Colonic mucosa (tissue), 4 donors: ENCODE results near the gene SLC7A6. TPM values are rescaled to one million over a fixed set of nuclear protein-coding genes. Genes with fewer than 3 reads are reported as not detected.

Source experiments
- DNase-seq: peaks from one replicate; pipeline ENCODE4 v3.0.0-alpha.2; 2020
- H3K27ac ChIP-seq: fragments of 200-600 bp; one replicate; pipeline ENCODE4 v1.8.0; 2021
- H3K27me3 ChIP-seq: fragments of 200-600 bp; one replicate; pipeline ENCODE4 v1.8.0; 2021
- H3K36me3 ChIP-seq: fragments of 200-600 bp; one replicate; pipeline ENCODE4 v1.8.0; 2021
- H3K4me1 ChIP-seq: fragments of 200-600 bp; one replicate; pipeline ENCODE4 v1.8.0; 2021; ENCODE audit warnings: mild to moderate bottlenecking
- H3K4me3 ChIP-seq: fragments of 200-600 bp; one replicate; pipeline ENCODE4 v1.8.0; 2021
- H3K9ac ChIP-seq, 2 donors: one replicate each; pipeline ENCODE4 v1.7.0; 2013; ENCODE audit warnings: control low read depth in 2 of 2, low read depth in 2 of 2, low read length in 2 of 2
- H3K9me3 ChIP-seq: fragments of 200-600 bp; one replicate; pipeline ENCODE4 v1.8.0; 2021
- CTCF ChIP-seq: fragments of 200-600 bp; IDR thresholded peaks from one replicate; pipeline ENCODE4 v1.8.0; 2022; ENCODE audit warnings: antibody characterized with exemption, mild to moderate bottlenecking
- intact Hi-C: fragments of 100-400 bp; cut with DNase I; formaldehyde crosslinking; loops from one replicate; pipeline ENCODE4 v1.14.1; 2022
- total RNA-seq, 2 donors: library from RNA; stranded (reverse); fragmentation: NEBNext Ultra II Directional in 1 of 2; extraction: Animal tissue kit (Norgen Biotek cat#: 25700) in 1 of 2; gene quantifications; one replicate each; pipeline ENCODE4 v1.2.1, GENCODE V29; 2021
- donor health status: healthy.
- donor health status: DM: no; HTN: no; CAD: no.
- donor health status: DM: no; HTN: no; CAD: no.

SLC7A6 gene
- total RNA-seq, 2 donors from 2014 or later = 22.0 to 42.2 TPM

- intact Hi-C loops = loop anchor here (10.0 kb wide), 1 partner anchor 240 kb away; the partner anchor contains the start of gene DPEP2
- no peaks in the 10 kb centered on the region for H3K27me3 ChIP-seq
- no peak for TF ChIP-seq CTCF
- DNase-seq = peak; percentile 56
- peaks cover 4% of the 10 kb centered on the region for H3K36me3 ChIP-seq
- no peaks in the 10 kb centered on the region for H3K9me3 ChIP-seq
- peak overlapping the region; percentile 75 for H3K4me3 ChIP-seq
- H3K27ac ChIP-seq = peak overlapping the region; percentile 88
- H3K4me1 ChIP-seq = peaks cover 7% of the 10 kb centered on the region
- H3K9ac ChIP-seq = peak overlapping the region; percentile 76 to 97
These were observed 29.0 kb upstream of the SLC7A6 start for GRCh38 chr16:68235108-68235886.

GRCh38 chr16:68235887-68236136, 28.5 kb upstream of the SLC7A6 start, which contains the start of gene ESRP2:
TSS of gene ESRP2 (minus strand) at chr16:68236127. CDS start at chr16:68236045, 82 bp downstream.
- Histone ChIP-seq H3K4me3 (peak within 1 kb of the TSS; percentile 75), H3K27ac (peak within 1 kb of the TSS; percentile 88), H3K9me3 (no peaks in the 10 kb centered on the region), H3K9ac (peak within 1 kb of the TSS; percentile 84 to 97), H3K4me1 (peaks cover 7% of the 10 kb centered on the region), H3K36me3 (no peaks in the 10 kb centered on the region), H3K27me3 (no peaks in the 10 kb centered on the region)
- intact Hi-C loops = loop anchor here (10.0 kb wide), 1 partner anchor 241 kb away; the partner anchor contains the start of gene DPEP2
- no peak for TF ChIP-seq CTCF
- no peak for DNase-seq

DNA sequence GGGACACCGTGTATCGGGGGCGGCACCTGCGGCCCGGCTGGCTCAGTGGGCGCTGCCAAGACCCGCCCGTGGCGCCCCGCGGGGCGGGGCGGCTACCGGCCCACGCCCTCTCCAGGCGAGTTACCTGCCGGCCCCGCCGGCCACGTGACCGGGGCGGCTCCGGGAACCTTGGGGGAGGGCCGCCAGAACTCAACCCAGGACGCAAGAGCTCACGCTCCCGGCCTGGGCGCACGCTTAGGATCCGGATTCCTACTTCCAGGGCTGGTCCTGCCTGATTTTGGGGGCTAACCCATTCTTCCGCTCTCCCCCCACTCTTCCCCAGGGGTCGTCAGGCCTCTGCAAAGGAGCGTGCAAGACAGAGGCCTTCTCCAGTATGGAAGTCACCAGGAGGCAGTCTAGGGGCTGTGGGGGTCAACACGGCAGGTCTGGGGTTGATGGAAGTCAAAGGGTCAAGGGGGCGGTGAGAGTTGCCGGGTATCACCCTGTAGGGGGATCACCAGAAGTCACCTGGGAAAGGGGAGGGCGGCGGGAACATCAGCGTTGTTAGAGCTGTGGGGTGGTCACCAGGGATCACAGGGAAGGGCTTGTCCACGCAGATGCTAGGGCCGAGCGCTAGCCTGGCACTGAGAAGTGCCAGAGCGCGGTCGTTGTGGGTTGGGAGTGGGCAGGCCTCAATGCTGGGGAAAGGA, 28.0 kb upstream of the SLC7A6 start:
- Histone ChIP-seq H3K9me3 (no peaks in the 10 kb centered on the region), H3K4me1 (peaks cover 7% of the 10 kb centered on the region), H3K9ac (peak overlapping the region; percentile 84 to 86), H3K36me3 (no peaks in the 10 kb centered on the region), H3K27ac (peak overlapping the region; percentile 88), H3K27me3 (no peaks in the 10 kb centered on the region), H3K4me3 (peak overlapping the region; percentile 75)
- peak; percentile 91 for DNase-seq
- no peak for TF ChIP-seq CTCF
- intact Hi-C loops = loop anchor here (10.0 kb wide), 1 partner anchor 241 kb away; the partner anchor contains the start of gene DPEP2

- no peak for TF ChIP-seq CTCF
- Histone ChIP-seq H3K4me3 (peak overlapping the region; percentile 75), H3K27ac (peak overlapping the region; percentile 88), H3K36me3 (no peaks in the 10 kb centered on the region), H3K27me3 (no peaks in the 10 kb centered on the region), H3K4me1 (peaks cover 7% of the 10 kb centered on the region), H3K9ac (peak overlapping the region; percentile 84 to 86), H3K9me3 (no peaks in the 10 kb centered on the region)
- intact Hi-C loops = loop anchor here (10.0 kb wide), 1 partner anchor 242 kb away; the partner anchor contains the start of gene DPEP2
- DNase-seq = no peak
These were observed 27.5 kb upstream of the SLC7A6 start for GRCh38 chr16:68236826-68237242.

DNA sequence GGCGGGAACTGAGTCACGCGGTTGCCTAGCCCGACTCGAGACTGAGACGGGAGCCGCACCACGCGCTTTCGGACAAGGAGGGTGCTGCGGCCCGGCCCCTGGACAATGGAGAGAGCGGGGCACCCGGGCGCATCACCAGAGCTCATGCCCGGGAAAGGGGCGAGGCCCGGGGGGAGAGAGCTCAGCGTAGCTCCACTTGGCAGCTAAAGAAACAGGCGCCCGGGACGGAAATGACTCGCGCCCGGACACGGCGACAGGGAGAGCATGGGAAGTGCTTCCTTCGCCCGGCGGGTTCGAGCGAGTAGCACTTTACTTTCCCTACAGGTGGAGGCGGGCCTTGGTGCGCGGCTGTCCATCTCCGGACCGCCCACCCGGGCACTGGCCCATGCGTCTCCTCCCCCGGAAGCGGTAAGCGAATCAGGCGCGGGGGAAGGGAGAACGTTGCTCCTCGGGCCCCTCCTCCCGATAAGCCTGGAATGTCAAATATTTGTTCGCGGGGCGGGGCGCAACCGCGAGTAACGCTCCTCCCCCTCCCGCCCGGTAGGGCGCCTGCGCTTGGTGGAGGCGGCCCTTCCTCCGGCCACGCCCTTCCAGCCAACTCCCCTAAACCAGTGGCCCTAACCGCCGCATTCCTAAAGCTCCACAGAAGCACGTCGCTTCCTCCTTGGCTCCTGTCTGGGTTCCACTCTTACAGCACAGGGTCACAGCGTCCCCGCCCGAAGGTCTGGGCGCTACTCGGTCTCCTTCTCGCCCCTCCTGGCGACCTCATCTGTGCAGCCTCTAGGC, 26.9 kb upstream of the SLC7A6 start:
- peak overlapping the region; percentile 84 to 86 for H3K9ac ChIP-seq
- H3K36me3 ChIP-seq = no peaks in the 10 kb centered on the region
- H3K9me3 ChIP-seq = no peaks in the 10 kb centered on the region
- H3K27ac ChIP-seq = peak overlapping the region; percentile 88
- TF ChIP-seq CTCF = no peak
- intact Hi-C loops = loop anchor here (10.0 kb wide), 1 partner anchor 243 kb away; the partner anchor contains the start of gene DPEP2
- H3K27me3 ChIP-seq = no peaks in the 10 kb centered on the region
- peaks cover 7% of the 10 kb centered on the region for H3K4me1 ChIP-seq
- DNase-seq = peak; percentile 99
- H3K4me3 ChIP-seq = peak overlapping the region; percentile 75
